GM21526 (cell line): Measurements from ENCODE around the gene RAP1GAP.

Experiments used
- ATAC-seq: cut with Tn5 transposase; IDR thresholded peaks from one replicate; pipeline ENCODE4 v1.9.1; 2021; ENCODE audit warnings: moderate library complexity; ENCODE audit not compliant: unreplicated experiment, low FRiP score

Gene RAP1GAP

DNA sequence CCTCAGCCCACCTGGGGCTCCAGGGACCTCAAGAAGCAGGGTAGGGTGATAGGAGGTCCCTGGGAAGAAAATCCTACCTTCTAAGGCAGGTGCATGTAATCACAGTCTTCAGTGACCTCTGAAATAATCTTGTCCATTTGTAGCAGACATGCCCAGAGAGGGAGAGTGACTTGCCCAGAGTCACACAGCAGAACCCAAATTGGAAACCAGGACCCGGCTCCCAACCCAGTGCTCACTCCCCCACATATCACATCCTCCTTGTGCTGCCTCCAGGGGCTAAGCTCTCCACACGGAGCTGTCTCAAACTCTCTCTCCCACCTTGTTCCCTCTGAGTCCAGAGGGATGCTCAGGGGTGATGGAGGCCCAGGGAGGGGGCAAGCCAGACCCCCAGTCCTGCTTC is 72.5 kb downstream of the RAP1GAP start:
- ATAC-seq, result no peak

DNA sequence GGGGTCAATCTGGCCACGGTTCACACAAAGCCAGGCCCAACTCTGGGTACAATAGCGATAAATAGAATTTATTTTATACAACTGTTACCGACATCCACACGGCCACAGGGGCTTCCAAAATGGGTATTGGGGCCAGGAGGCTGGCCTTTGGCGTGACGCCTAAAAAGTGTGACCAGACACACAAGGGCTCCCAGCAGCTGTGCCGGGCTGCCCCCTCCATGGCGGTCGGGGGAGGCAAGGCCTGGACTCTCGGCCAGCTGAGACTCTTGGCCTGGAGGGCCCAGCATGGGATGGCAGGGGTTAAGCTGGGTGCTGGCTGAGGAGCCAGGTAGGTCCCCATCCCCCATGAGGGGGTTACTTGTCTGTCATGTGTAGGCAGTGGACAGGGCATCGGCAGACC is 73.0 kb downstream of the RAP1GAP start:
- ATAC-seq, result no peak

GRCh38 chr1:21594935-21595897 is 73.9 kb downstream of the RAP1GAP start:
- no peak for ATAC-seq

DNA sequence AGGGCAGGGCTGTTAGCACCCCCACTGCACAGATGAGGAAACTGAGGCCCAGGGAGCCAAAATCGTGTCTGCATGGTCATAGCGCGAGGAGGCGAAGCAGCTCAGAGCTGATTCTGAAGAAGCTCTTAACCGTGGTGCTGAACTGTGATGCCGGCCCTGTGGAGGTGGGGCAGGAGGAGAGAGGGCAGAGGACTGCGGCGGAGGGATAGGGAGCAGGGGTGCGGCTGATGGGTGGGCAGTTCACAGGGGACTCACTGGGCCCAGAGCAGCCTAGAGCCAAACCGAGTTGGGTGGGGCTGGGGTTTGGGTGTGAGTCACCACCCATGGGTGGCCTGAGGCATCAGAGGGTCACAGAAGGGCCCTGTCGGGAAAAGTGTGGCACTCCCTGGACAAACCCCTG is 74.7 kb downstream of the RAP1GAP start:
- ATAC-seq, result no peak

- ATAC-seq, result no peak
Observed at GRCh38 chr1:21593231-21593630, 75.9 kb downstream of the RAP1GAP start.

DNA sequence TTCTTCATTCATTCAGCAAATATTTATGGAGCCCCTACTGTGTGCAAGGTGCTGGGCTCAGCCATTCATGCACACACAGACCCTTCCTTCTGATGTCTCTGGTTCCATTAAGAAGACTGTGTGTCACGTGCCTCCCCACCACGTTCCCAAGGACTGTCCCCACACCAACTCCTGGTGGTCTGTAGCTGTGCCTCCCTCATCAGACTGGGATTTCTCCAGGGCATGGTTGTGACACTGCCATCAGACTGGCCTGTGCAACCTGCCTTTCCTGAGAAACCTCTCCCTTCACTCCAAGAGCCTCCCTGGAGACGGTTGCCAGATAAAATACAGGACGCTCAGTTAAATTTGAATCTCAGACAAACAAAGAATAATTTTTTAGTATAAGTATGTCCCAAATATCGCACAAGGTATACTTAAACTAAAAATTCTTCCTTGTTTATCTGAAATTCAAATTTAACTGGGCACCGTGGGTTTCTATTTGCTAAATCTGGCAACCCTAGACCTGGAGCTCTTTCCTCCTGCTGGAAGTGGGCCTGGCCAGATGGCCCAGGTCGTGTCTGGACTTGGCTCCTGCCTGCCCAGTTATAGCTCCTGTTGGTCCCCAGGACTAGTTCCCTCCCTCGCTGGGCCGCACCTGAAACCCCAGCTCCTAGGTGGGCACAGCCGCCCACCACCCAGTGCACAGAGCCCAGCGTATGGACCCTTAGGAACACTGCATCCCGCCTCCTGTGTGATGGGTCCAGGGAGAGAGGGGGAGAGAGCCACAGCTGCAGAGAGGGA is 76.9 kb downstream of the RAP1GAP start:
- ATAC-seq, result no peak

- ATAC-seq, result no peak
Observed at GRCh38 chr1:21590934-21591333, 78.2 kb downstream of the RAP1GAP start.

GRCh38 chr1:21590126-21590880 is 78.9 kb downstream of the RAP1GAP start:
- ATAC-seq, result no peak

DNA sequence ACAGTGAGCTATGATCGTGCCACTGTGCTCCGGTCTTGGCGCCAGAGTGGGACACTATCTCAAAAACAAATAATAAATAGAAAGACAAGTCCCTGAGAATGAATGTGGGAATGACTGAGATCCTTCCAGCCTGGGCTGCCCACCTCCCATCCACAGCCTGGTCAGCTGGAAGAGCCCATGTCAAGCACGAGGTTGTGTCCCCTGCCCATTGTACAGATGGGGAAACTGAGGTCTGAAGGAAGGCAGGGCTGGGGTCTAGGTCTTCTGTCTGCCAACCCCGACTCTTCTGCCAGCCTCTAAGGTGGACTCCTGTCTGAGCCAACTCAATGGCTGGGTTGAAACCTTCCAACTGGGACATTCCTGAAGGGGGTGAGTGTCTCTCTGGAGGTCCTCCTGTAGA is 79.5 kb downstream of the RAP1GAP start:
- no peak for ATAC-seq

DNA sequence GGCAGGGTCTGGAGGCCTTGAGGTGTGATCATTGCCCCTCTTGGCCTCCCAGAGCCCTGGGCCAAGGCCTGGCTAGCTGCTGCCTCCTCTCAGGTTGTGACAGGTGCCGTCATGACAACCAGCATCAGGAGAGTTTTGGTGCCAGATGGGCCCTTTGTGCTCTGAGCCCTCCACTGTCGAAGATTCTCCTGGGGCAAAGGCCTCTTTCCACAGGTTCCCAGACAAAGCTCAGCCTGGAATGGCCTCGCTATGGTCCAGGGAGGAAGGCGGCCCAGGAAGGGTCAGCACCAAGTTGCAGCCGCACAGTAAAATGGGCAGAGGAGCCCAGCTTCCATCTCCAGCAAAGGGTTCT is 81.6 kb downstream of the RAP1GAP start:
- ATAC-seq, result no peak

DNA sequence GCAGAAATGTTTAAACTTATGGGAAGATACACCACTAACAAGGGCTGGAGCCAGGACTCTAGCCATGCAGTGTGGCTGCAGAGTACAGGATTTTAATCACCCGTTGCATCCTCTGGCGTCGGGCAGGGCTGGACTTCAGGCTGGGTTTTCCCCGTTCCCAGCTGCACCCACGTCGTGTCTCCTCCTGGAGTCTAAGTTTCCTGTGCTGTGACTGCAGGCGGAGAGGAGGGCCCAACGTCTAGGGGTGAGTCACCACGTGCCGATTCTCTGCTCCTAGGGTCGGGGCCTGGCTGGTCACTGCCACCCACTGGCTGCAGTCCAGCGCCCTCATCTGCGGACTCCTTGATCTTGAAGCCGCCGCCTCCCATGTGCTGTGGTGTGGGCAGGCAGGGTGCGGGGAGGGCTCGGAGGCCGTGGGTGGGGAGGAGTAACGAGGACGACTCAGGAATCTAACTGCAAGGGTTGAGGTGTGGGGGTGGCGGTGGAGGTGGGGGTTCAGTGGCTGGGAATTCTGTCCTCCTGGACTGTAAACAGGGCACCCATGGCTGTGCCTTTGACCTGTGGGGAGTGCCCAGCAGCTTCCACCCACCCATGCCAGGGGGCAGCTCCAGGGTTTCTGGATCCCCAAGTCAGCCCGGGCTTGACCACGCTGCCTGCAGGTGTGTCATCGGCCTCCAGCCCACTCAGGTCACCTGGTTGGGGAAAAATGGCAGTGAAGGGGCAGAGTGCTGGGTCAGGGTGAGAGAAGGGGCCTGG is 82.1 kb downstream of the RAP1GAP start:
- no peak for ATAC-seq

DNA sequence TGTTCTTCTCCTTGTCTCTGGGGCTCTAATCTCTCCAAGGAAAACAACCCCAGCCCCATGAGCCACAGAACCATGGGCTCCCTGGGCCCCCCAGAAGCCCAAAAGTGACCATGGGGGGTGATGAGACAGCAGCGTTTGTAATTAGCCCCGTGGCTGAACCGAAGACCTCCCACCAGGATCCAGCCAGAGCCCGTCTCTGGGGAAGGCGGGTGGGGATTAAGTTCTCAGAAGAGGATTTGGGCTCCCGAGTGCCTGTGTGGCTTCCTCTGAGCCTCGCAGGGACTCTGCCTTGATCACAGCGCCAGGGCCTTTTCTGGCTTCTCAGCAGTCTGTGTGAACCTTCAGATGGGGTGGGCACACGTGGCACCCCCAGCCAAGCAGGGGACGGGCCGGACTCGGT is 82.9 kb downstream of the RAP1GAP start:
- ATAC-seq, result no peak

DNA sequence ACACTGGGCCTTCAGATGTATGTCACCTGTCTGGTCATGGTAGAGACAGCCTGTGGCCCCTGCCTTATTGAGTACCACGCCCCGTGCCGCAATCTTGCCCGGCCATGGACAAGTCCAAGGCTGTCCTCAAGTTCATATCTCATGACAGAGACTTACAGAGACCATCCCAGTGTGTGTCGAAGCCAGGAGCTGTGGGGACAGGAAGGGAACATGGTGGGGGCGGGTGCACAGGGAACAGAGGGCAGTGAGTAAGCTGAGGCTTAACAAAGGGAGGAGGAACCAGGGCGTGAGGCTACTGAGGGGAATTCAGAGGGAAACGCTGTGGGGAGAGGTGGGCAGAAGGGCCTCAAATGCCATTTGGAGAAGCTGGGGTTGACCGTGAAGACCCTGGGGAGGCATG is 84.1 kb downstream of the RAP1GAP start:
- ATAC-seq, result no peak

DNA sequence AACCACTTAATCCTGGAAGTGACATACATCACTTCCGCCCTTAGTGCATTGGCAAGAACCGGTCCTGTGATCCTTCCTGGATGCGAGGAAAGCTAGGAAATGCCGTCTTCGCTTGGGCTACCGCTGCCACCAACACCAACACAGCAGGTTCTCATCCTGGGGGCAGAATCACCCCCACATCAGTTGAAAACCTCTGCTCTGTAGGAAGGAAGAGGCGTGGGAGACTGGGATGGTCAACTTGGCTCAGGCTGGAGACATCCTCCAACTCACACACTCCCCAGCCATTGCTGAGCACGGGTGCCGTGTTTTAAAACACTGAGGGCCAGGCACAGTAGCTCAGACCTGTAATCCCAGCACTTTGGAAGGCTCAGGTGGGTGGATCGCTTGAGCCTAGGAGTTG is 85.1 kb downstream of the RAP1GAP start:
- ATAC-seq, result no peak

- no peak for ATAC-seq
Observed at GRCh38 chr1:21579791-21580190, 89.4 kb downstream of the RAP1GAP start.

DNA sequence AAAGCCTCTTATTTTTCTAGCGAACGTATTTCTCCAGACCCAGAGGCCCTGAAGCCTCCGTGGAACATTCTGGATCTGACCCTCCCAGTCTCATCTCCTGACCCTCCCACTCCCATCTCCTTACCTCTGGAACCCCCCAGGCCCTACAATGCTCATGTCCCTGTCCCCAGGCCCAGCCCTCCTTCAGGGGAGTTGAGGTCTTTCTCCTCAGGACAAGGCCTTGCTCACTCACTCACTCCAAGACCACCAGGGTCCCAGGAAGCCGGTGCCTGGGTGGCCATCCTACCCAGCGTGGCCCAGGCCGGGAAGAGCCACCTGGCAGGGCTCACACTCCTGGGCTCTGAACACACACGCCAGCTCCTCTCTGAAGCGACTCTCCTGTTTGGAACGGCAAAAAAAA is 91.2 kb downstream of the RAP1GAP start:
- no peak for ATAC-seq

DNA sequence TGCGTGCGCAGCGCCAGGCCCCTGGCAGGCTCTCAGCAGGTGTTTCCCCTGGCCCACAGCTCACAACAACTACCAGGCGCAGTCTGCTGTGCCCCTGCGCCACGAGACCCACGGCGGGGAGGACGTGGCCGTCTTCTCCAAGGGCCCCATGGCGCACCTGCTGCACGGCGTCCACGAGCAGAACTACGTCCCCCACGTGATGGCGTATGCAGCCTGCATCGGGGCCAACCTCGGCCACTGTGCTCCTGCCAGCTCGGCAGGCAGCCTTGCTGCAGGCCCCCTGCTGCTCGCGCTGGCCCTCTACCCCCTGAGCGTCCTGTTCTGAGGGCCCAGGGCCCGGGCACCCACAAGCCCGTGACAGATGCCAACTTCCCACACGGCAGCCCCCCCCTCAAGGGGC is 91.8 kb downstream of the RAP1GAP start:
- ATAC-seq, result no peak

DNA sequence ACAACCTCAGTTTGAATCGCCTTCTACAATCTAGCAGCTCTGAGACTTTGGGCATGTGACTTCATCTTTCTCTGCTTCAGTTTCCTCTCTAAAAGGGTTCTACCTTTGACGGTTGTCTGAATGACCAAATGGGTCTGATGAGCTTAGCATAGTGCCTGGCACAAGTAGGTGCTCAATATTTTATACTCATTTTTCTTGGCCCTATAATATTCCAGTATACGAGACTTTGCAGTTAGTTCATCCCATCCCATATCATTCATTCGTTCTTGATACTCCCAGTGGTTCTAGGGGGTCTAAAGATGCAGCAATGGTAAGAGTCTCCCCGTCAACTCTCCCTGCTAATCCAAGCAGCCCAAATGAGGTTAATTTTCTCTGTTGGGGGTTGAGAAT is 92.4 kb downstream of the RAP1GAP start:
- ATAC-seq, result no peak

GRCh38 chr1:21576031-21576797 is 92.9 kb downstream of the RAP1GAP start:
- ATAC-seq, result no peak
